Activated CD4-positive, alpha-beta T cell treated with anti-CD3 and anti-CD28 coated beads, Interleukin-2, Interleukin-6, amounts not matched to agents 100 ng/mL and 50 ng/mL, durations not matched to agents 16 hours and 8 hours (primary cell): Measurements from ENCODE around the gene MED9.

Source experiments
- DNase-seq: peaks from one replicate; pipeline ENCODE4 v3.0.0-alpha.2; 2020

MED9 gene

GRCh38 chr17:17506181-17506741 lies 29.5 kb downstream of the MED9 start:
- DNase-seq: no peak

GRCh38 chr17:17506893-17507464 lies 30.2 kb downstream of the MED9 start:
- no peak for DNase-seq

GRCh38 chr17:17507465-17508011 lies 30.7 kb downstream of the MED9 start:
- DNase-seq: no peak

GRCh38 chr17:17508019-17508535 lies 31.3 kb downstream of the MED9 start:
- no peak for DNase-seq

- DNase-seq: no peak
These were observed 32.1 kb downstream of the MED9 start for GRCh38 chr17:17508646-17509591.

- DNase-seq: no peak
These were observed 33.0 kb downstream of the MED9 start for GRCh38 chr17:17509601-17510425.

- no peak for DNase-seq
These were observed 33.9 kb downstream of the MED9 start for GRCh38 chr17:17510456-17511292.

- no peak for DNase-seq
These were observed 34.5 kb downstream of the MED9 start for GRCh38 chr17:17511293-17511741.

- DNase-seq: no peak
These were observed 35.4 kb downstream of the MED9 start for GRCh38 chr17:17511881-17512858.

GRCh38 chr17:17512866-17513265 lies 36.1 kb downstream of the MED9 start:
- no peak for DNase-seq

- no peak for DNase-seq
These were observed 36.8 kb downstream of the MED9 start for GRCh38 chr17:17513626-17514025.

GRCh38 chr17:17514361-17514992 lies 37.7 kb downstream of the MED9 start:
- no peak for DNase-seq

- DNase-seq: no peak
These were observed 38.5 kb downstream of the MED9 start for GRCh38 chr17:17514993-17515933.

- no peak for DNase-seq
These were observed 39.4 kb downstream of the MED9 start for GRCh38 chr17:17515934-17516930.

GRCh38 chr17:17516941-17517720 lies 40.3 kb downstream of the MED9 start:
- no peak for DNase-seq

- no peak for DNase-seq
These were observed 41.2 kb downstream of the MED9 start for GRCh38 chr17:17518014-17518413.
